ENCODE data around the gene UQCRC1.

UQCRC1 gene

GRCh38 chr3:48633256-48633655, 23.8 kb upstream of the UQCRC1 start:
- DNase-seq (ENCODE audit: low read depth) = no peak

- DNase-seq (ENCODE audit: low read depth) = no peak
Measured at GRCh38 chr3:48631516-48632448, 22.3 kb upstream of the UQCRC1 start.

GRCh38 chr3:48630833-48631232, 21.4 kb upstream of the UQCRC1 start:
- DNase-seq (ENCODE audit: low read depth) = no peak

- DNase-seq (ENCODE audit: low read depth) = no peak
Measured at GRCh38 chr3:48630407-48630806, 21.0 kb upstream of the UQCRC1 start.

- no peak for DNase-seq (ENCODE audit: low read depth)
Measured at GRCh38 chr3:48629894-48630293, 20.4 kb upstream of the UQCRC1 start.

GRCh38 chr3:48628277-48629017, 19.0 kb upstream of the UQCRC1 start:
- DNase-seq (ENCODE audit: low read depth) = no peak

GRCh38 chr3:48625600-48625999, 16.2 kb upstream of the UQCRC1 start:
- DNase-seq (ENCODE audit: low read depth) = no peak

GRCh38 chr3:48624767-48625166, 15.3 kb upstream of the UQCRC1 start:
- DNase-seq (ENCODE audit: low read depth) = no peak

GRCh38 chr3:48623851-48624547, 14.6 kb upstream of the UQCRC1 start:
- DNase-seq (ENCODE audit: low read depth) = no peak

- DNase-seq (ENCODE audit: low read depth) = no peak
Measured at GRCh38 chr3:48621461-48621869, 12.0 kb upstream of the UQCRC1 start, which contains the start of gene TMEM89. TSS of gene TMEM89 (minus strand) at chr3:48621769. CDS start at chr3:48621756, 13 bp downstream.

- no peak for DNase-seq (ENCODE audit: low read depth)
Measured at GRCh38 chr3:48619541-48620524, 10.4 kb upstream of the UQCRC1 start.

GRCh38 chr3:48617559-48617958, 8.1 kb upstream of the UQCRC1 start:
- DNase-seq (ENCODE audit: low read depth) = no peak

- peak; percentile 53 for DNase-seq (ENCODE audit: low read depth)
Measured at GRCh38 chr3:48614044-48614443, 4.6 kb upstream of the UQCRC1 start.

GRCh38 chr3:48612309-48612708, 2.9 kb upstream of the UQCRC1 start:
- no peak for DNase-seq (ENCODE audit: low read depth)

GRCh38 chr3:48607519-48607918, 1.9 kb downstream of the UQCRC1 start:
- DNase-seq (ENCODE audit: low read depth) = no peak

GRCh38 chr3:48601622-48601994, 7.8 kb downstream of the UQCRC1 start:
- DNase-seq (ENCODE audit: low read depth) = no peak

- DNase-seq (ENCODE audit: low read depth) = no peak
Measured at GRCh38 chr3:48600711-48601621, 8.5 kb downstream of the UQCRC1 start.

GRCh38 chr3:48599509-48600285, 9.7 kb downstream of the UQCRC1 start:
- no peak for DNase-seq (ENCODE audit: low read depth)

- DNase-seq (ENCODE audit: low read depth) = no peak
Measured at GRCh38 chr3:48599077-48599501, 10.4 kb downstream of the UQCRC1 start.

All from GM04504 (cell line).